ENCODE data around the gene MYO3B. TPM values are rescaled to one million over a fixed set of nuclear protein-coding genes. Genes with fewer than 3 reads are reported as not detected.

MYO3B gene, protein sequence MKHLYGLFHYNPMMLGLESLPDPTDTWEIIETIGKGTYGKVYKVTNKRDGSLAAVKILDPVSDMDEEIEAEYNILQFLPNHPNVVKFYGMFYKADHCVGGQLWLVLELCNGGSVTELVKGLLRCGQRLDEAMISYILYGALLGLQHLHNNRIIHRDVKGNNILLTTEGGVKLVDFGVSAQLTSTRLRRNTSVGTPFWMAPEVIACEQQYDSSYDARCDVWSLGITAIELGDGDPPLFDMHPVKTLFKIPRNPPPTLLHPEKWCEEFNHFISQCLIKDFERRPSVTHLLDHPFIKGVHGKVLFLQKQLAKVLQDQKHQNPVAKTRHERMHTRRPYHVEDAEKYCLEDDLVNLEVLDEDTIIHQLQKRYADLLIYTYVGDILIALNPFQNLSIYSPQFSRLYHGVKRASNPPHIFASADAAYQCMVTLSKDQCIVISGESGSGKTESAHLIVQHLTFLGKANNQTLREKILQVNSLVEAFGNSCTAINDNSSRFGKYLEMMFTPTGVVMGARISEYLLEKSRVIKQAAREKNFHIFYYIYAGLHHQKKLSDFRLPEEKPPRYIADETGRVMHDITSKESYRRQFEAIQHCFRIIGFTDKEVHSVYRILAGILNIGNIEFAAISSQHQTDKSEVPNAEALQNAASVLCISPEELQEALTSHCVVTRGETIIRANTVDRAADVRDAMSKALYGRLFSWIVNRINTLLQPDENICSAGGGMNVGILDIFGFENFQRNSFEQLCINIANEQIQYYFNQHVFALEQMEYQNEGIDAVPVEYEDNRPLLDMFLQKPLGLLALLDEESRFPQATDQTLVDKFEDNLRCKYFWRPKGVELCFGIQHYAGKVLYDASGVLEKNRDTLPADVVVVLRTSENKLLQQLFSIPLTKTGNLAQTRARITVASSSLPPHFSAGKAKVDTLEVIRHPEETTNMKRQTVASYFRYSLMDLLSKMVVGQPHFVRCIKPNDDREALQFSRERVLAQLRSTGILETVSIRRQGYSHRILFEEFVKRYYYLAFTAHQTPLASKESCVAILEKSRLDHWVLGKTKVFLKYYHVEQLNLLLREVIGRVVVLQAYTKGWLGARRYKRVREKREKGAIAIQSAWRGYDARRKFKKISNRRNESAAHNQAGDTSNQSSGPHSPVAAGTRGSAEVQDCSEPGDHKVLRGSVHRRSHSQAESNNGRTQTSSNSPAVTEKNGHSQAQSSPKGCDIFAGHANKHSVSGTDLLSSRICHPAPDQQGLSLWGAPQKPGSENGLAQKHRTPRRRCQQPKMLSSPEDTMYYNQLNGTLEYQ (N-terminal part only)
- not detected in 2 replicates for polyA plus RNA-seq (2012; rRNA removed)
- polyA plus RNA-seq (2012; cell fraction: cytosol; rRNA removed) = under 0.01 TPM in 1 of 2 replicates, not detected in the other
- not detected in 2 replicates for polyA plus RNA-seq (2012; cell fraction: nucleus; rRNA removed)

GRCh38 chr2:170177950-170178781, at the start of gene MYO3B:
MYO3B (plus strand) TSS chr2:170178147; CDS start chr2:170178288, 141 bp downstream.
- Histone ChIP-seq H3K4me1 (ENCODE audit: control insufficient read depth in 1 of 2, insufficient read depth in 2 of 2, low read depth in 1 of 2, low read length in 1 of 2) (peaks cover 10 to 23% of the 10 kb centered on the region in 2 experiments), H3K9ac (no peak within 1 kb of the TSS), H4K20me1 (ENCODE audit: insufficient read depth) (no peaks in the 10 kb centered on the region), H3K4me3 (ENCODE audit: low read depth in 2 of 2, low read length in 1 of 2) (no peak within 1 kb of the TSS), H3K79me2 (ENCODE audit: insufficient read depth) (no peaks in the 10 kb centered on the region), H3K36me3 (replicated peaks in 1 of 2; ENCODE audit: control insufficient read depth in 1 of 2, insufficient read depth in 2 of 2, low read length in 1 of 2) (no peaks in the 10 kb centered on the region), H3K27ac (ENCODE audit: low read depth in 2 of 2, low read length in 1 of 2) (peak within 1 kb of the TSS in 1 of 2 experiments; percentile 40; a peak in 2 of 4 replicates), H3K27me3 (ENCODE audit: insufficient read depth) (no peaks in the 10 kb centered on the region), H3K9me2 (no peaks in the 10 kb centered on the region), H2AFZ (ENCODE audit: low read depth) (no peak within 1 kb of the TSS), H3F3A (replicated peaks; ENCODE audit: insufficient read depth) (no peaks in the 10 kb centered on the region), H3K4me2 (no peak within 1 kb of the TSS), H3K9me3 (no peaks in the 10 kb centered on the region)
- CTCF ChIA-PET = interaction anchor here (0.6 to 0.7 kb wide), 2 partner anchors 156 to 195 kb away, joined by 3 read pairs; no protein-coding TSS in a partner anchor
- POLR2A ChIA-PET = no interaction called here
- TF ChIP-seq EP300 (IDR thresholded peaks at IDR 0.05; ENCODE audit: borderline replicate concordance in 1 of 2, low read depth in 1 of 2, low read length in 1 of 2) = peak in 1 of 2 experiments; percentile 61; a peak in 2 of 4 replicates
- no peak; the same call in 1 of the 2 replicates for TF ChIP-seq JUND (IDR thresholded peaks at IDR 0.05)
- peak; percentile 22; the same call in 1 of the 2 replicates for TF ChIP-seq FOSL2 (IDR thresholded peaks at IDR 0.05; ENCODE audit: borderline replicate concordance, low read depth)
- peak; percentile 46; the same call in 1 of the 2 replicates for TF ChIP-seq RCOR1 (IDR thresholded peaks at IDR 0.05; ENCODE audit: low read length)
- DNase-seq = no peak
- WGBS (ENCODE audit: low lambda C conversion rate) = 55% methylated on average over 3 of the region's 3 CpGs

- no peaks in the 10 kb centered on the region for H3K36me3 ChIP-seq (replicated peaks in 1 of 2; ENCODE audit: control insufficient read depth in 1 of 2, insufficient read depth in 2 of 2, low read length in 1 of 2)
- H3K4me2 ChIP-seq = no peak overlapping the region
- no peak overlapping the region for H3K27ac ChIP-seq (ENCODE audit: low read depth in 2 of 2, low read length in 1 of 2)
- no peaks in the 10 kb centered on the region for H3F3A ChIP-seq (replicated peaks; ENCODE audit: insufficient read depth)
- H3K9me3 ChIP-seq = no peaks in the 10 kb centered on the region
- H3K27me3 ChIP-seq (ENCODE audit: insufficient read depth) = no peaks in the 10 kb centered on the region
- CTCF ChIA-PET = no interaction called here
- H3K4me3 ChIP-seq (ENCODE audit: low read depth in 2 of 2, low read length in 1 of 2) = no peak overlapping the region
- DNase-seq = no peak
- H3K9me2 ChIP-seq = no peaks in the 10 kb centered on the region
- WGBS (ENCODE audit: low lambda C conversion rate) = 93% methylated on average over 9 of the region's 9 CpGs
- no peak for TF ChIP-seq GABPA (IDR thresholded peaks at IDR 0.05; ENCODE audit: low read depth)
- POLR2A ChIA-PET = no interaction called here
- no peaks in the 10 kb centered on the region for H4K20me1 ChIP-seq (ENCODE audit: insufficient read depth)
- H3K79me2 ChIP-seq (ENCODE audit: insufficient read depth) = no peaks in the 10 kb centered on the region
- peaks cover 7 to 9% of the 10 kb centered on the region in 2 experiments; a peak in 2 of 4 replicates for H3K4me1 ChIP-seq (ENCODE audit: control insufficient read depth in 1 of 2, insufficient read depth in 2 of 2, low read depth in 1 of 2, low read length in 1 of 2)
- no peak overlapping the region for H3K9ac ChIP-seq
- H2AFZ ChIP-seq (ENCODE audit: low read depth) = no peak overlapping the region
Measured at GRCh38 chr2:170139276-170139967, 38.5 kb upstream of the MYO3B start.

Measured in SK-N-SH (cell line).